ENCODE measurements around the gene PRMT1.
A peak's percentile ranks its signal among the peaks of the same experiment; 100 is the strongest.
"Not testable (repeated sequence)": the region's sequence is repeated elsewhere in the genome, so short reads cannot be mapped to it uniquely, and the experiment has no call there.

The PRMT1 gene

GRCh38 chr19:49689133-49690078, 12.3 kb downstream of the PRMT1 start, which contains the start of gene ADM5:
Gene ADM5 (plus strand): TSS chr19:49689594. CDS start chr19:49689838, 244 bp downstream.
- peak; percentile 25 for DNase-seq

- no peak for DNase-seq
Measured at GRCh38 chr19:49690079-49690655, 13.1 kb downstream of the PRMT1 start.

- peak; percentile 52 for DNase-seq
Measured at GRCh38 chr19:49690656-49691242, 13.7 kb downstream of the PRMT1 start, which contains the start of gene CPT1C. Gene CPT1C (plus strand): TSS chr19:49691116. CDS start chr19:49692253, 1,137 bp downstream.

- peak; percentile 29 for DNase-seq
Measured at GRCh38 chr19:49691243-49692146, 14.4 kb downstream of the PRMT1 start.

GRCh38 chr19:49692147-49692506, 15.1 kb downstream of the PRMT1 start:
- DNase-seq: no peak

- DNase-seq: no peak
Measured at GRCh38 chr19:49696115-49696514, 19.0 kb downstream of the PRMT1 start.

- DNase-seq: no peak
Measured at GRCh38 chr19:49696865-49697264, 19.8 kb downstream of the PRMT1 start.

- no peak for DNase-seq
Measured at GRCh38 chr19:49699364-49699763, 22.3 kb downstream of the PRMT1 start.

GRCh38 chr19:49700563-49700962, 23.5 kb downstream of the PRMT1 start:
- DNase-seq: no peak

- no peak for DNase-seq
Measured at GRCh38 chr19:49701271-49701786, 24.3 kb downstream of the PRMT1 start.

GRCh38 chr19:49704888-49705642, 28.0 kb downstream of the PRMT1 start:
- no peak for DNase-seq

- no peak for DNase-seq
Measured at GRCh38 chr19:49705919-49706318, 28.8 kb downstream of the PRMT1 start.

- DNase-seq: no peak
Measured at GRCh38 chr19:49710372-49710951, 33.4 kb downstream of the PRMT1 start.

- DNase-seq: no peak
Measured at GRCh38 chr19:49712397-49712859, 35.4 kb downstream of the PRMT1 start.

- DNase-seq: no peak
Measured at GRCh38 chr19:49713236-49713845, 36.3 kb downstream of the PRMT1 start.

- DNase-seq: no peak
Measured at GRCh38 chr19:49716154-49716553, 39.1 kb downstream of the PRMT1 start.

- DNase-seq: no peak
Measured at GRCh38 chr19:49718511-49718910, 41.4 kb downstream of the PRMT1 start.

- DNase-seq: no peak
Measured at GRCh38 chr19:49718991-49719390, 41.9 kb downstream of the PRMT1 start.

- DNase-seq: not testable (repeated sequence)
Measured at GRCh38 chr19:49719420-49719819, 42.3 kb downstream of the PRMT1 start.

GRCh38 chr19:49727217-49728030, 50.4 kb downstream of the PRMT1 start:
- no peak for DNase-seq

All from CD4-positive, alpha-beta T cell treated with Interferon gamma for 1 hour (primary cell).